Breast epithelium (tissue), 4 donors: ENCODE measurements around the gene TMUB2. TPM values are rescaled to one million over a fixed set of nuclear protein-coding genes. Genes with fewer than 3 reads are reported as not detected.

Experiments
- DNase-seq, 2 donors: peaks; one replicate each; pipeline ENCODE4 v3.0.0-alpha.2; 2019; ENCODE audit warnings: low spot score in 2 of 2
- H3K27ac ChIP-seq, 2 donors: fragments of 200-600 bp; sonication (generic) in 1 of 2; one replicate each; pipeline ENCODE4 v1.5.1; 2016 to 2019; ENCODE audit warnings: mild to moderate bottlenecking in 1 of 2
- H3K27me3 ChIP-seq, 2 donors: fragments of 200-600 bp; sonication (generic) in 1 of 2; one replicate each; pipeline versions ENCODE4 v1.5.1 to v1.6.0; 2017 to 2019; ENCODE audit warnings: control low read depth in 1 of 2, mild to moderate bottlenecking in 1 of 2
- H3K36me3 ChIP-seq: fragments of 200-600 bp; one replicate; pipeline ENCODE4 v1.5.1; 2019
- H3K4me1 ChIP-seq, 2 donors: fragments of 200-600 bp; sonication (generic); one replicate each; pipeline ENCODE4 v1.5.1; 2016 to 2019; ENCODE audit warnings: control low read depth in 1 of 2
- H3K4me3 ChIP-seq, 3 donors: fragments of 200-600 bp; sonication (generic); 1 replicate in 2 of 3; 2 replicates in 1 of 3; pipeline ENCODE4 v1.5.1; 2016 to 2019; ENCODE audit warnings: mild to moderate bottlenecking in 3 of 3, moderate library complexity in 2 of 3
- H3K9me3 ChIP-seq, 2 donors: fragments of 200-600 bp; sonication (generic) in 1 of 2; one replicate each; pipeline ENCODE4 v1.5.1; 2016 to 2019; ENCODE audit warnings: control low read depth in 1 of 2
- CTCF ChIP-seq, 3 donors: fragments of 450-650 bp; IDR thresholded peaks; one replicate each; pipeline ENCODE4 v1.5.1; 2016 to 2017; ENCODE audit warnings: antibody characterized with exemption in 3 of 3, mild to moderate bottlenecking in 3 of 3, moderate library complexity in 3 of 3
- POLR2A ChIP-seq: fragments of 450-650 bp; IDR thresholded peaks from one replicate; pipeline ENCODE4 v1.6.1; 2016; ENCODE audit warnings: antibody characterized with exemption, mild to moderate bottlenecking, moderate library complexity
- POLR2AphosphoS5 ChIP-seq, 3 donors: sonication (generic); formaldehyde crosslinking; IDR thresholded peaks; one replicate each; pipeline ENCODE4 v1.6.1; 2017; ENCODE audit warnings: antibody characterized with exemption in 3 of 3
- intact Hi-C: fragments of 100-400 bp; cut with DNase I; formaldehyde crosslinking; loops from one replicate; pipeline ENCODE4 v1.15.1; 2023; ENCODE audit warnings: low total_unique reads
- total RNA-seq, 3 donors: library from RNA; depleted of rRNA; stranded (reverse); fragments of >200 nt; gene quantifications; one replicate each; pipeline ENCODE4 v1.1.0, GENCODE V29; 2016

The TMUB2 gene
- total RNA-seq, 3 donors from 2014 or later, result 36.0 to 52.0 (median 40.6) TPM

GRCh38 chr17:44170499-44171201, 16.1 kb upstream of the TMUB2 start, which contains the start of gene ASB16:
ASB16 (plus strand) TSS chr17:44170704; CDS start chr17:44170790, 86 bp downstream.
- Histone ChIP-seq H3K27me3 (no peaks in the 10 kb centered on the region), H3K4me1 (no peaks in the 10 kb centered on the region), H3K9me3 (no peaks in the 10 kb centered on the region), H3K4me3 (peak within 1 kb of the TSS in 1 of 3 donors; percentile 7), H3K27ac (no peak within 1 kb of the TSS), H3K36me3 (no peaks in the 10 kb centered on the region)
- TF ChIP-seq POLR2A (no peak), POLR2AphosphoS5 (IDR thresholded peaks at IDR 0.05) (no peak), CTCF (IDR thresholded peaks at IDR 0.05) (no peak)
- no peak for DNase-seq
- intact Hi-C loops, result no loop called here

- Histone ChIP-seq H3K27me3 (no peaks in the 10 kb centered on the region), H3K9me3 (no peaks in the 10 kb centered on the region), H3K36me3 (no peaks in the 10 kb centered on the region), H3K4me3 (no peak overlapping the region), H3K27ac (no peak overlapping the region), H3K4me1 (no peaks in the 10 kb centered on the region)
- intact Hi-C loops, result no loop called here
- DNase-seq, result no peak
- TF ChIP-seq CTCF (IDR thresholded peaks at IDR 0.05) (no peak), POLR2A (no peak), POLR2AphosphoS5 (IDR thresholded peaks at IDR 0.05) (no peak)
Measured at GRCh38 chr17:44171931-44172455, 14.8 kb upstream of the TMUB2 start.

GRCh38 chr17:44174427-44174826, 12.3 kb upstream of the TMUB2 start:
- TF ChIP-seq CTCF (IDR thresholded peaks at IDR 0.05) (no peak), POLR2AphosphoS5 (IDR thresholded peaks at IDR 0.05) (no peak), POLR2A (no peak)
- no peak overlapping the region for H3K4me3 ChIP-seq
- H3K9me3 ChIP-seq, result no peaks in the 10 kb centered on the region
- no peaks in the 10 kb centered on the region for H3K4me1 ChIP-seq
- no peaks in the 10 kb centered on the region for H3K27me3 ChIP-seq
- intact Hi-C loops, result no loop called here
- DNase-seq, result no peak
- no peaks in the 10 kb centered on the region for H3K36me3 ChIP-seq
- H3K27ac ChIP-seq, result no peak overlapping the region

GRCh38 chr17:44176257-44176656, 10.5 kb upstream of the TMUB2 start:
- Histone ChIP-seq H3K4me1 (no peaks in the 10 kb centered on the region), H3K36me3 (no peaks in the 10 kb centered on the region), H3K27me3 (no peaks in the 10 kb centered on the region), H3K9me3 (no peaks in the 10 kb centered on the region), H3K27ac (no peak overlapping the region), H3K4me3 (no peak overlapping the region)
- no peak for DNase-seq
- intact Hi-C loops, result loop anchor here (5.0 kb wide), 1 partner anchor 481 kb away; the partner anchor contains the start of gene MEIOC
- TF ChIP-seq POLR2A (no peak), POLR2AphosphoS5 (IDR thresholded peaks at IDR 0.05) (no peak), CTCF (IDR thresholded peaks at IDR 0.05) (no peak)
